NAMALWA (cell line): Measurements from ENCODE around the gene PCSK2.

Experiments used
- DNase-seq: peaks from one replicate; pipeline ENCODE4 v3.0.0-alpha.2; 2015; ENCODE audit warnings: low spot score

Gene PCSK2

GRCh38 chr20:17339000-17339399 is 112.2 kb downstream of the PCSK2 start:
- DNase-seq: no peak

GRCh38 chr20:17343091-17343490 is 116.3 kb downstream of the PCSK2 start:
- DNase-seq: no peak

GRCh38 chr20:17343656-17344452 is 117.0 kb downstream of the PCSK2 start:
- no peak for DNase-seq

GRCh38 chr20:17344790-17345189 is 118.0 kb downstream of the PCSK2 start:
- no peak for DNase-seq

GRCh38 chr20:17345321-17345720 is 118.5 kb downstream of the PCSK2 start:
- DNase-seq: no peak

GRCh38 chr20:17350321-17350720 is 123.5 kb downstream of the PCSK2 start:
- DNase-seq: no peak

GRCh38 chr20:17357238-17357637 is 130.4 kb downstream of the PCSK2 start:
- no peak for DNase-seq

GRCh38 chr20:17358854-17359253 is 132.0 kb downstream of the PCSK2 start:
- DNase-seq: no peak

- DNase-seq: no peak
Observed at GRCh38 chr20:17364681-17365080, 137.8 kb downstream of the PCSK2 start.

GRCh38 chr20:17365831-17366230 is 139.0 kb downstream of the PCSK2 start:
- no peak for DNase-seq

- no peak for DNase-seq
Observed at GRCh38 chr20:17369506-17369905, 142.7 kb downstream of the PCSK2 start.

GRCh38 chr20:17372806-17373440 is 146.1 kb downstream of the PCSK2 start:
- DNase-seq: no peak

- DNase-seq: no peak
Observed at GRCh38 chr20:17374086-17374485, 147.2 kb downstream of the PCSK2 start.

- DNase-seq: no peak
Observed at GRCh38 chr20:17376031-17376430, 149.2 kb downstream of the PCSK2 start.

GRCh38 chr20:17377231-17377630 is 150.4 kb downstream of the PCSK2 start:
- no peak for DNase-seq

- DNase-seq: no peak
Observed at GRCh38 chr20:17379651-17380050, 152.8 kb downstream of the PCSK2 start.

GRCh38 chr20:17380801-17381200 is 154.0 kb downstream of the PCSK2 start:
- no peak for DNase-seq

- DNase-seq: no peak
Observed at GRCh38 chr20:17381724-17382123, 154.9 kb downstream of the PCSK2 start.

- DNase-seq: no peak
Observed at GRCh38 chr20:17385798-17386197, 159.0 kb downstream of the PCSK2 start.

- no peak for DNase-seq
Observed at GRCh38 chr20:17390655-17391054, 163.8 kb downstream of the PCSK2 start.

- DNase-seq: no peak
Observed at GRCh38 chr20:17391127-17391771, 164.4 kb downstream of the PCSK2 start.

GRCh38 chr20:17394411-17394810 is 167.6 kb downstream of the PCSK2 start:
- no peak for DNase-seq

GRCh38 chr20:17395729-17396128 is 168.9 kb downstream of the PCSK2 start:
- no peak for DNase-seq
